K562 (cell line): ENCODE measurements around the gene PNPO. TPM values are rescaled to one million over a fixed set of nuclear protein-coding genes. Genes with fewer than 3 reads are reported as not detected.

ENCODE experiments used
- ATAC-seq: fragments of 200-7000 bp; cut with Tn5 transposase; 3 replicates; pipeline ENCODE4 v1.9.1; 2020; ENCODE audit warnings: moderate library complexity
- BruUV-seq: library from RNA; stranded (reverse); fragments of 400-500 nt; replicated peaks from 2 replicates; lab custom pipeline; 2021; lab: Mats Ljungman, UMichigan
- CTCF ChIA-PET: fragments of 300-600 bp; formaldehyde crosslinking; extraction: SDS; loops from one replicate; lab custom pipeline; 2021; ENCODE audit warnings: low intra/inter-chr PET ratio; lab: Yijun Ruan, JAX
- POLR2A ChIA-PET: fragments of 300-600, 350-650 bp; sonication (Branson Sonifier 250); formaldehyde crosslinking; extraction: SDS; loops from one replicate; lab custom pipeline; 2021; ENCODE audit warnings: antibody characterized with exemption, inconsistent platforms; lab: Yijun Ruan, JAX
- DNase-seq, 4 experiments: peaks; one replicate each; pipeline versions ENCODE4 v3.0.0 to v3.0.0-alpha.2; 2011 to 2018; ENCODE audit warnings: low spot score in 3 of 4, mixed read lengths in 3 of 4; ENCODE audit errors: extremely low read depth in 1 of 4
- FAIRE-seq: peaks from 2 replicates; lab custom pipeline; 2011; peaks lifted over from hg19 to GRCh38; lab: Jason Lieb, UNC
- H2AFZ ChIP-seq: 2 replicates; pipeline ENCODE4 v1.6.0; 2011; ENCODE audit warnings: low read depth, low read length, control low read depth, inconsistent platforms
- H3K27ac ChIP-seq: fragments of 200-600 bp; 3 replicates; pipeline ENCODE4 v1.8.0; 2011; ENCODE audit warnings: low read depth, mild to moderate bottlenecking, control low read depth, inconsistent platforms, low read length, moderate library complexity, mixed read lengths; ENCODE audit errors: extremely low read depth
- H3K27me3 ChIP-seq, 2 experiments: fragments of 300-600 bp in 1 of 2; 2 replicates in 1 of 2; 3 replicates in 1 of 2; pipeline versions ENCODE4 v1.6.0 to v1.8.0; 2011; ENCODE audit warnings: inconsistent platforms in 2 of 2, low read length in 2 of 2, mild to moderate bottlenecking in 1 of 2, mixed read lengths in 1 of 2, moderate library complexity in 1 of 2; ENCODE audit not compliant: control insufficient read depth in 2 of 2, insufficient read depth in 2 of 2
- H3K36me3 ChIP-seq: fragments of 300-600 bp; 3 replicates; pipeline ENCODE4 v1.8.0; 2011; ENCODE audit warnings: mild to moderate bottlenecking, low read length, inconsistent platforms; ENCODE audit not compliant: control insufficient read depth, insufficient read depth
- H3K4me1 ChIP-seq, 2 experiments: fragments of 200-600 bp in 1 of 2; replicated peaks in 1 of 2; 2 replicates in 1 of 2; 3 replicates in 1 of 2; pipeline versions ENCODE4 v1.5.1 to v1.8.0; 2011; ENCODE audit warnings: inconsistent platforms in 2 of 2, low read length in 2 of 2, mild to moderate bottlenecking in 1 of 2, mixed read lengths in 1 of 2, moderate library complexity in 1 of 2; ENCODE audit not compliant: control insufficient read depth in 2 of 2, insufficient read depth in 2 of 2
- H3K4me2 ChIP-seq: 2 replicates; pipeline ENCODE4 v1.6.1; 2011; ENCODE audit warnings: low read length, control low read depth, inconsistent platforms, mixed read lengths; ENCODE audit not compliant: insufficient read depth
- H3K4me3 ChIP-seq: fragments of 200-600 bp; sonication (generic), shearing (Covaris generic); 2 replicates; pipeline ENCODE4 v1.5.1; 2016; ENCODE audit warnings: control low read depth, inconsistent platforms
- H3K79me2 ChIP-seq: fragments of 200-600 bp; 3 replicates; pipeline ENCODE4 v1.8.0; 2011; ENCODE audit warnings: low read length, inconsistent platforms; ENCODE audit not compliant: control insufficient read depth, insufficient read depth
- H3K9ac ChIP-seq, 2 experiments: 2 replicates each; pipeline versions ENCODE4 v1.6.0 to v1.6.1; 2011; ENCODE audit warnings: low read depth in 2 of 2, low read length in 2 of 2, control low read depth in 1 of 2, inconsistent platforms in 1 of 2, mild to moderate bottlenecking in 1 of 2, mixed read lengths in 1 of 2; ENCODE audit not compliant: insufficient read depth in 1 of 2
- H3K9me1 ChIP-seq: one replicate; pipeline ENCODE4 v1.6.0; 2011; ENCODE audit warnings: inconsistent platforms, mild to moderate bottlenecking, low read length, moderate library complexity; ENCODE audit not compliant: control insufficient read depth, insufficient read depth
- H3K9me3 ChIP-seq: replicated peaks from 2 replicates; pipeline ENCODE4 v1.5.1; 2011; ENCODE audit warnings: low read depth, low read length, inconsistent platforms; ENCODE audit not compliant: control insufficient read depth, insufficient read depth
- H4K20me1 ChIP-seq: replicated peaks from 2 replicates; pipeline ENCODE4 v1.6.1; 2011; ENCODE audit warnings: low read length, inconsistent platforms, mixed read lengths; ENCODE audit not compliant: control insufficient read depth, insufficient read depth
- ARID1B ChIP-seq: fragments of 450-650 bp; IDR thresholded peaks from 2 replicates; pipeline ENCODE4 v1.6.1; 2016; ENCODE audit warnings: antibody characterized with exemption, mild to moderate bottlenecking, inconsistent platforms
- C11orf30 ChIP-seq: fragments of 450-650 bp; IDR thresholded peaks from 2 replicates; pipeline ENCODE4 v1.6.1; 2016; ENCODE audit warnings: low read depth, mild to moderate bottlenecking
- CBFA2T3 ChIP-seq: fragments of 450-650 bp; IDR thresholded peaks from 2 replicates; pipeline ENCODE4 v1.6.1; 2017
- DPF2 ChIP-seq: fragments of 450-650 bp; IDR thresholded peaks from 2 replicates; pipeline ENCODE4 v1.6.1; 2016
- ESRRA ChIP-seq: fragments of 450-650 bp; IDR thresholded peaks from 2 replicates; pipeline ENCODE4 v1.6.1; 2014; ENCODE audit warnings: low read depth, mild to moderate bottlenecking, moderate library complexity, borderline replicate concordance
- KDM1A ChIP-seq, 2 experiments: fragments of 450-650 bp; IDR thresholded peaks; 2 replicates each; pipeline ENCODE4 v1.6.1; 2016; ENCODE audit warnings: mild to moderate bottlenecking in 2 of 2
- KLF6 ChIP-seq: fragments of 250-450 bp; sonication (Bioruptor Pico); IDR thresholded peaks from 2 replicates; pipeline ENCODE4 v1.4.0; 2020; ENCODE audit warnings: mild to moderate bottlenecking, moderate library complexity, borderline replicate concordance
- MAFF ChIP-seq: IDR thresholded peaks from 2 replicates; pipeline ENCODE4 v1.6.1; 2012; ENCODE audit warnings: low read length, improper control_type of control experiment
- MAFK ChIP-seq: IDR thresholded peaks from 2 replicates; pipeline ENCODE4 v1.6.1; 2011; ENCODE audit warnings: low read length, improper control_type of control experiment
- MEF2A ChIP-seq: IDR thresholded peaks from 2 replicates; pipeline ENCODE4 v1.6.1; 2011; ENCODE audit warnings: low read depth, mild to moderate bottlenecking, low read length, moderate library complexity; ENCODE audit not compliant: control insufficient read depth
- MTA1 ChIP-seq: fragments of 450-650 bp; IDR thresholded peaks from 2 replicates; pipeline ENCODE4 v1.6.1; 2017; ENCODE audit warnings: borderline replicate concordance
- NFE2 ChIP-seq: IDR thresholded peaks from 2 replicates; pipeline ENCODE4 v1.6.1; 2014; ENCODE audit warnings: antibody characterized with exemption, low read depth
- NFE2L1 ChIP-seq: fragments of 450-650 bp; IDR thresholded peaks from 2 replicates; pipeline ENCODE4 v1.6.1; 2016; ENCODE audit warnings: missing genetic modification characterization, low read depth, mild to moderate bottlenecking, missing compliant biosample characterization, moderate library complexity, borderline replicate concordance
- NKRF ChIP-seq: fragments of 450-650 bp; IDR thresholded peaks from 2 replicates; pipeline ENCODE4 v1.6.1; 2016; ENCODE audit warnings: borderline replicate concordance
- NRF1 ChIP-seq, 2 experiments: fragments of 450-650 bp; IDR thresholded peaks in 1 of 2; conservative IDR thresholded peaks in 1 of 2; 2 replicates each; pipeline ENCODE4 v1.6.1; 2014; ENCODE audit warnings: mild to moderate bottlenecking in 2 of 2
- SMARCA4 ChIP-seq: fragments of 450-650 bp; IDR thresholded peaks from 2 replicates; pipeline ENCODE4 v1.6.1; 2016
- SMARCE1 ChIP-seq: fragments of 450-650 bp; IDR thresholded peaks from 2 replicates; pipeline ENCODE4 v1.7.1; 2016; ENCODE audit warnings: mild to moderate bottlenecking
- SOX6 ChIP-seq: fragments of 450-650 bp; IDR thresholded peaks from 2 replicates; pipeline ENCODE4 v1.6.1; 2014; ENCODE audit warnings: mild to moderate bottlenecking
- SPI1 ChIP-seq: IDR thresholded peaks from 2 replicates; pipeline ENCODE4 v1.6.1; 2011; ENCODE audit warnings: low read depth, low read length, control low read depth, borderline replicate concordance
- TEAD4 ChIP-seq, 2 experiments: sonication (generic) in 1 of 2; formaldehyde crosslinking in 1 of 2; IDR thresholded peaks; 2 replicates each; pipeline versions ENCODE4 v1.6.1 to v1.8.0; 2012 to 2022; ENCODE audit warnings: borderline replicate concordance in 1 of 2, inconsistent platforms in 1 of 2, low read length in 1 of 2, mild to moderate bottlenecking in 1 of 2, missing genetic modification reagents in 1 of 2
- ZEB2 ChIP-seq: fragments of 450-650 bp; IDR thresholded peaks from 2 replicates; pipeline ENCODE4 v1.6.1; 2016
- ZNF316 ChIP-seq: fragments of 450-650 bp; IDR thresholded peaks from 2 replicates; pipeline ENCODE4 v1.6.1; 2016
- ZNF507 ChIP-seq: conservative IDR thresholded peaks from 2 replicates; pipeline ENCODE4 v1.6.1; 2017; ENCODE audit warnings: missing genetic modification characterization, missing compliant biosample characterization
- WGBS: fragments of 100-300 bp; shearing (Covaris generic); methylation state at CpG from one replicate; pipeline ENCODE4 v1.1.6; 2016; ENCODE audit warnings: low coverage, mixed read lengths; ENCODE audit not compliant: insufficient coverage; ENCODE audit errors: missing lambda C conversion rate; 5-methylcytosine and 5-hydroxymethylcytosine counted together
- in situ Hi-C: fragments of 300-500 bp; cut with MboI; formaldehyde crosslinking; loops from 4 replicates; pipeline ENCODE4 v1.15.0; 2018; ENCODE audit warnings: inconsistent platforms, mixed read lengths
- intact Hi-C: fragments of 100-400 bp; cut with micrococcal nuclease; formaldehyde crosslinking; loops from 2 replicates; pipeline ENCODE4 v1.14.2; 2022
- polyA plus RNA-seq, 8 experiments: library from polyadenylated mRNA; depleted of rRNA in 4 of 8; stranded (reverse) in 5 of 8; unstranded in 3 of 8; fragments of >200 nt; fragmentation: Nextera tagmentation in 2 of 8; fragmentation: Illumina TruSeq in 1 of 8; extraction: Ambion mirVana in 2 of 8; extraction: Trizol in 1 of 8; gene quantifications; 2 replicates each; pipeline versions ENCODE4 v1.2.1 to v1.2.3, GENCODE V29; 2011 to 2014; ENCODE audit warnings: inconsistent platforms in 1 of 8, missing spikeins in 1 of 8
- total RNA-seq, 7 experiments: library from RNA; depleted of rRNA in 6 of 7; stranded (reverse); fragments of >200 nt in 6 of 7; fragmentation: Illumina TruSeq in 2 of 7; extraction: Trizol in 2 of 7; gene quantifications; 2 replicates each; pipeline versions ENCODE4 v1.2.1 to v1.2.3, GENCODE V29; 2011 to 2021; ENCODE audit warnings: low replicate concordance in 1 of 7
- TF ChIP-seq, protein P1 (sequence below): fragments of 250-450 bp; sonication (Bioruptor Pico); IDR thresholded peaks from 2 replicates; pipeline ENCODE4 v1.4.0; 2020; ENCODE audit warnings: mild to moderate bottlenecking

Gene PNPO
- total and polyA plus RNA-seq, 9 of the 15 experiments (the other 6 are each of a cell fraction or from before 2014, with no cell fraction given) = 16.6 to 39.0 (median 27.4) TPM

- intact Hi-C loops (no loop called here), in situ Hi-C loops (no loop called here)
- no peaks in the 10 kb centered on the region for H4K20me1 ChIP-seq
- H3K9me3 ChIP-seq = no peaks in the 10 kb centered on the region
- CTCF ChIA-PET = no interaction called here
- H3K36me3 ChIP-seq = peaks cover 49% of the 10 kb centered on the region; the same call in 2 of the 3 replicates
- BruUV-seq = no TSS peak
- peaks cover 2% of the 10 kb centered on the region for H3K9me1 ChIP-seq
- peak in 1 of 4 experiments; percentile 44 for DNase-seq
- H2AFZ ChIP-seq = no peak overlapping the region
- H3K79me2 ChIP-seq = no peaks in the 10 kb centered on the region
- H3K4me1 ChIP-seq = peaks cover 19 to 36% of the 10 kb centered on the region in 2 experiments
- no peak overlapping the region for H3K9ac ChIP-seq
- POLR2A ChIA-PET = interaction anchor here (3.3 kb wide), 1 partner anchor 10 kb away, joined by 18 read pairs; no protein-coding TSS in a partner anchor
- no peak overlapping the region for H3K4me2 ChIP-seq
- no peak overlapping the region for H3K4me3 ChIP-seq
- no peaks in the 10 kb centered on the region for H3K27me3 ChIP-seq
- peak; percentile 65 for FAIRE-seq
- 22% methylated on average over 2 of the region's 2 CpGs for WGBS
- peak; percentile 62 for ATAC-seq
- no peak overlapping the region for H3K27ac ChIP-seq
- TF ChIP-seq ZNF316 (peak; percentile 83), C11orf30 (peak; percentile 82), KDM1A (IDR thresholded peaks at IDR 0.05) (peak; percentile 60 to 62), CBFA2T3 (peak; percentile 25; the same call in 1 of the 2 replicates), SOX6 (no peak), NKRF (no peak), DPF2 (peak; percentile 60; the same call in 1 of the 2 replicates), ZEB2 (0 out of 2 replicates have a peak, but pooled peaks have one; percentile 58), ZNF507 (tag) (no peak), SMARCE1 (peak; percentile 66; the same call in 1 of the 2 replicates), KLF6 (CRISPR knock-in tag) (no peak), MAFF (peak; percentile 73), NFE2L1 (tag) (peak; percentile 76), ESRRA (no peak), ARID1B (peak; percentile 62; the same call in 1 of the 2 replicates), MTA1 (peak; percentile 60; the same call in 1 of the 2 replicates), NRF1 (conservative IDR thresholded peaks at IDR 0.05 in 1 of 2, IDR thresholded peaks at IDR 0.05 in 1 of 2) (peak in 1 of 2 experiments; percentile 20; a peak in 1 of 4 replicates), SPI1 (peak; percentile 88), TEAD4 (IDR thresholded peaks at IDR 0.05; ENCODE audit: low read length) (0 out of 2 replicates have a peak, but pooled peaks have one; percentile 19), TEAD4 (CRISPR knock-in tag; IDR thresholded peaks at IDR 0.05; ENCODE audit: borderline replicate concordance) (no peak), SMARCA4 (0 out of 2 replicates have a peak, but pooled peaks have one; percentile 44), NFE2 (peak; percentile 95), MAFK (peak; percentile 51; the same call in 1 of the 2 replicates), MEF2A (no peak)
- TF ChIP-seq, protein P1, sequence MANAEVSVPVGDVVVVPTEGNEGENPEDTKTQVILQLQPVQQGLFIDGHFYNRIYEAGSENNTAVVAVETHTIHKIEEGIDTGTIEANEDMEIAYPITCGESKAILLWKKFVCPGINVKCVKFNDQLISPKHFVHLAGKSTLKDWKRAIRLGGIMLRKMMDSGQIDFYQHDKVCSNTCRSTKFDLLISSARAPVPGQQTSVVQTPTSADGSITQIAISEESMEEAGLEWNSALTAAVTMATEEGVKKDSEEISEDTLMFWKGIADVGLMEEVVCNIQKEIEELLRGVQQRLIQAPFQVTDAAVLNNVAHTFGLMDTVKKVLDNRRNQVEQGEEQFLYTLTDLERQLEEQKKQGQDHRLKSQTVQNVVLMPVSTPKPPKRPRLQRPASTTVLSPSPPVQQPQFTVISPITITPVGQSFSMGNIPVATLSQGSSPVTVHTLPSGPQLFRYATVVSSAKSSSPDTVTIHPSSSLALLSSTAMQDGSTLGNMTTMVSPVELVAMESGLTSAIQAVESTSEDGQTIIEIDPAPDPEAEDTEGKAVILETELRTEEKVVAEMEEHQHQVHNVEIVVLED (CRISPR knock-in tag) = no peak
Measured at GRCh38 chr17:47928415-47928814, 13.0 kb upstream of the PNPO start.
